HG03103 (cell line): Measurements from ENCODE around the gene GIT2.
"Not testable (repeated sequence)": the region's sequence is repeated elsewhere in the genome, so short reads cannot be mapped to it uniquely, and the experiment has no call there.

Source experiments
- ATAC-seq: cut with Tn5 transposase; IDR thresholded peaks from one replicate; pipeline ENCODE4 v1.9.1; 2021; ENCODE audit warnings: low read depth; ENCODE audit not compliant: unreplicated experiment

GIT2 gene

GRCh38 chr12:109896188-109896587 lies 100.0 kb downstream of the GIT2 start:
- ATAC-seq, result no peak

GRCh38 chr12:109894939-109895338 lies 101.2 kb downstream of the GIT2 start:
- no peak for ATAC-seq

- ATAC-seq, result no peak
These were observed 102.7 kb downstream of the GIT2 start for GRCh38 chr12:109893261-109893995.

GRCh38 chr12:109892748-109893147 lies 103.4 kb downstream of the GIT2 start:
- no peak for ATAC-seq

- no peak for ATAC-seq
These were observed 103.9 kb downstream of the GIT2 start for GRCh38 chr12:109892165-109892715.

- ATAC-seq, result not testable (repeated sequence)
These were observed 104.4 kb downstream of the GIT2 start for GRCh38 chr12:109891731-109892130.

- ATAC-seq, result no peak
These were observed 105.5 kb downstream of the GIT2 start for GRCh38 chr12:109890620-109891170.

GRCh38 chr12:109888179-109889020 lies 107.8 kb downstream of the GIT2 start:
- ATAC-seq, result no peak

- no peak for ATAC-seq
These were observed 110.6 kb downstream of the GIT2 start for GRCh38 chr12:109885616-109886015.

- ATAC-seq, result no peak
These were observed 112.7 kb downstream of the GIT2 start for GRCh38 chr12:109883461-109883860.

GRCh38 chr12:109881752-109882151 lies 114.4 kb downstream of the GIT2 start:
- no peak for ATAC-seq

GRCh38 chr12:109880938-109881337 lies 115.2 kb downstream of the GIT2 start:
- no peak for ATAC-seq

- peak; percentile 93 for ATAC-seq
These were observed 115.9 kb downstream of the GIT2 start, which contains the start of gene GLTP for GRCh38 chr12:109880043-109880931. GLTP (minus strand) TSS chr12:109880541; CDS start chr12:109880374, 167 bp downstream.
